ENCODE measurements around the gene KCNK4. TPM values are rescaled to one million over a fixed set of nuclear protein-coding genes. Genes with fewer than 3 reads are reported as not detected.

KCNK4 gene
- polyA plus RNA-seq, 1 donor: 0.09 TPM

- H3K4me3 ChIP-seq (ENCODE audit: low read length): peak overlapping the region; percentile 80
- 20% methylated on average over 2 of the region's 31 CpGs for WGBS (ENCODE audit: insufficient coverage, low lambda C conversion rate)
- H3K27me3 ChIP-seq (ENCODE audit: control insufficient read depth, insufficient read depth, low read length): no peaks in the 10 kb centered on the region
- H3K9me3 ChIP-seq (ENCODE audit: control insufficient read depth, low read depth, low read length): no peaks in the 10 kb centered on the region
- peaks cover 49% of the 10 kb centered on the region for H3K4me1 ChIP-seq (ENCODE audit: control insufficient read depth, insufficient read depth, low read length)
- H3K36me3 ChIP-seq (ENCODE audit: control insufficient read depth, insufficient read depth, low read length): peaks cover 15% of the 10 kb centered on the region
- DNase-seq: peak in 1 of 2 donors; percentile 64
- peak overlapping the region; percentile 91 for H3K27ac ChIP-seq (ENCODE audit: low read length)
These were observed 43.2 kb upstream of the KCNK4 start for GRCh38 chr11:64247729-64248531.

DNA sequence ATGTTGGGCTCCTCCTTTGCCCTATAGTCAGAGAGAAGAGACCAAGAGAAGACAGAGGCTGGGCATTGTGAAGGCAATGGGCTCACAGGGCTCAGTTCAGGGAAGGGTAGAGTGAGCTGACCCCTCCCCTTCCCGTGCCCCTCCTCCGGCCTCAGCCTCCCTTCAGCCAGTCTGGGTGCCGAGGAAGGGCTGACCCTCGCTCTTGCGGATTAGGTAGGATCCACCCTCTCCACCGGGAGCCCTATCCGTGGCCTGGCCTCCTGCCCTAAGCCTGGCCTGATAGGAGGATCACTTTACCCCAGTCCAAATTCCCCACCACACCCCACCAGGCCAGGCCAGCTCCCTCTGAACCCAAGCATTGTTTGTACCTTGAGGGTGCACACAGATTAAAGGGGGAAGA, 42.5 kb upstream of the KCNK4 start:
- DNase-seq: no peak
- Histone ChIP-seq H3K36me3 (ENCODE audit: control insufficient read depth, insufficient read depth, low read length) (peaks cover 14% of the 10 kb centered on the region), H3K9me3 (ENCODE audit: control insufficient read depth, low read depth, low read length) (no peaks in the 10 kb centered on the region), H3K27me3 (ENCODE audit: control insufficient read depth, insufficient read depth, low read length) (no peaks in the 10 kb centered on the region), H3K27ac (ENCODE audit: low read length) (no peak overlapping the region), H3K4me1 (ENCODE audit: control insufficient read depth, insufficient read depth, low read length) (peaks cover 51% of the 10 kb centered on the region), H3K4me3 (ENCODE audit: low read length) (no peak overlapping the region)
- no CpG with 5 or more reads among the region's 7 CpGs for WGBS (ENCODE audit: insufficient coverage, low lambda C conversion rate)

DNA sequence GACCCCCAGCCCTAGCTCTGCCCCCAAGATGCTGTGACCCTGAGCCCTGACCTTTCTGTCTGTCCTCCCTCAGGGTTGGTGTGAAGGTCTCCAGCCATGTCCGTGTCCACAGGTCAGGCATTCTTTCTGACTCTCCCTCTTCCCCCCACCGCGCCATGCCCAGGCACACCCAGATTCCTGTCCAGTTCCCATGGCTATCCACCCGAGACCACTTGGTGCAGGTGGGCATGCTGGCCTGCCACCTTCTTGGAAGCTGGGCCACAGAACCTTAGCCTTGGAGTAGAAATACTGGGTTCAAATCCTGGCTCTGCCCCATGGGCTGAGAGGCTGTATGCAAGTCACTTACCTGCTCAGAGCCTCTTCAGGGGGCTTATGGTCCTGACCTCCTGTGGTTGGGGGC, 42.1 kb upstream of the KCNK4 start:
- H3K27ac ChIP-seq (ENCODE audit: low read length): no peak overlapping the region

DNA sequence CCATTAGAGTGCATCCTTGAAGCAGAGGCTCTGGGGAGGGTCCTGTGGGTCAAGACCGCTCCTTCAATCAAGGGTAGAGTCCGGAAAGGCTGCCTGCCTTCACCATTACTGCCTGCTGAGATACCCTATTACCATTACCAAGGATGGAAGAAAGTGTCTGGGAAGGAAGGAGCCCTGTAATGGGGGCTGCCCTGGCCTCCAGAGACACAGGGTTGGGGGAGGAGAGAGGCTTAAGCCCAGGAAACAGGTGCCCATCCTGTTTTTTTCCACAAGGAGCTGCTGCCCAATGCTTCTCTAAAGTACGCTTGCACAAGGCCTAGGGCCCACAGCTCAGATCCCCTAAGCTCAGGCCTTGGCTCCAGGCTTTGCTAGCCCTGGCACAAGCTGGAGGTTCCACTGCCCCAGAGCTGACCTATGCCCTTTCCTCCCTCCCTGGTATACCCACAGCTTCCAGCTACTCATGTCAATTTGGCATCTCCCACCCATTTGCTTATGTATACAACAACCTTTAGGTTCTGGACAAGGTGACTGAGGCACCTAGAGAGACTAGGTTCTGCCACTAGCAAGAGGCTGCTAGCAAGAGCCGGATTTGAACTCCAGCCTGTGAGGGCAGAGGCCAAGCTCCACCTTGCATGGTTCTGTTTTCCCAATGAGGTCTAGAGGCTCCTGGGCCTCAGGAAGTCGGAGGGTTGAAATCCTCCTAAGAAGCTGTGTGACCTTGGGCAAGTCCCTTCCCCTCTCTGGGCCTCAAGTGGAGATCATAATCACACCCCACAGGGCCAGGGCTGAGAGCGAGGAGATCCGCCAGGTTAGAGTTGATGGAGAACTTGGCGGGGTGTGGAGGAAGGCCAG, 41.3 kb upstream of the KCNK4 start:
- H3K36me3 ChIP-seq (ENCODE audit: control insufficient read depth, insufficient read depth, low read length): peaks cover 17% of the 10 kb centered on the region
- no peak for DNase-seq
- no peaks in the 10 kb centered on the region for H3K27me3 ChIP-seq (ENCODE audit: control insufficient read depth, insufficient read depth, low read length)
- H3K27ac ChIP-seq (ENCODE audit: low read length): no peak overlapping the region
- H3K9me3 ChIP-seq (ENCODE audit: control insufficient read depth, low read depth, low read length): no peaks in the 10 kb centered on the region
- no CpG with 5 or more reads among the region's 8 CpGs for WGBS (ENCODE audit: insufficient coverage, low lambda C conversion rate)
- no peak overlapping the region for H3K4me3 ChIP-seq (ENCODE audit: low read length)
- H3K4me1 ChIP-seq (ENCODE audit: control insufficient read depth, insufficient read depth, low read length): peaks cover 57% of the 10 kb centered on the region

More for the DNA sequence above, 42.1 kb upstream of the KCNK4 start:
- peaks cover 54% of the 10 kb centered on the region for H3K4me1 ChIP-seq (ENCODE audit: control insufficient read depth, insufficient read depth, low read length)
- H3K9me3 ChIP-seq (ENCODE audit: control insufficient read depth, low read depth, low read length): no peaks in the 10 kb centered on the region
- no peaks in the 10 kb centered on the region for H3K27me3 ChIP-seq (ENCODE audit: control insufficient read depth, insufficient read depth, low read length)
- no peak for DNase-seq
- no peak overlapping the region for H3K4me3 ChIP-seq (ENCODE audit: low read length)
- no CpG with 5 or more reads among the region's 4 CpGs for WGBS (ENCODE audit: insufficient coverage, low lambda C conversion rate)
- peaks cover 13% of the 10 kb centered on the region for H3K36me3 ChIP-seq (ENCODE audit: control insufficient read depth, insufficient read depth, low read length)

DNA sequence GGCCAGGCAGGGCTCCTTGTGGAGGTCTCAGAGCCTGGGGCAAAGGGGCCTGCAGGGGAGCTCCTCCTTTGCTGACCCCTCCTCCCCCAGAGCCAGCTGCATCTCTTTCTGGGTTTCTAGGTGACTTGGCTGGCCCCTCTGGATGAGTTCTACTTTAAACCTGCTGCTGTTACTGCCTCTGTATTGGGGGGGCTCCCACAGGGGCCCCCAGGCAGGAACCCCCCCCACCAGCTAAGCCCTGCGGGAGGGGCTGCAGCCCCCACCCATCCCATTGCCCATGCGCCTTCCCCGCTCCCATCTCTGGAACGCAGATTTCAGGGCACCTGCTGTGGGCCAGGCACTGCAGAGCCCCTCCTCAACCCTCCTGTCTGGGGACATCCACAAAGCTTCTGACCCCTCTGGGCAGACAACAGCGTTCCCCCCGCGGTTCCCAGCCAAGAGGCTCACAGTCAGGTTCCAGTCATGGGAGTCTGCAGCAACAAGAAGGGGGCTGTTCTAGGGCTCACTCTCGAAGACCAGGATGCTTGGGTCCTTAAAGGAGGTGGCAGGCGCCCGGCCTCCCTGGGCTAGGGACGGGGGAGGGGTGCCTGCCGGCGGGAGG, 40.6 kb upstream of the KCNK4 start:
- DNase-seq: no peak
- H3K27ac ChIP-seq (ENCODE audit: low read length): no peak overlapping the region
- no CpG with 5 or more reads among the region's 13 CpGs for WGBS (ENCODE audit: insufficient coverage, low lambda C conversion rate)

DNA sequence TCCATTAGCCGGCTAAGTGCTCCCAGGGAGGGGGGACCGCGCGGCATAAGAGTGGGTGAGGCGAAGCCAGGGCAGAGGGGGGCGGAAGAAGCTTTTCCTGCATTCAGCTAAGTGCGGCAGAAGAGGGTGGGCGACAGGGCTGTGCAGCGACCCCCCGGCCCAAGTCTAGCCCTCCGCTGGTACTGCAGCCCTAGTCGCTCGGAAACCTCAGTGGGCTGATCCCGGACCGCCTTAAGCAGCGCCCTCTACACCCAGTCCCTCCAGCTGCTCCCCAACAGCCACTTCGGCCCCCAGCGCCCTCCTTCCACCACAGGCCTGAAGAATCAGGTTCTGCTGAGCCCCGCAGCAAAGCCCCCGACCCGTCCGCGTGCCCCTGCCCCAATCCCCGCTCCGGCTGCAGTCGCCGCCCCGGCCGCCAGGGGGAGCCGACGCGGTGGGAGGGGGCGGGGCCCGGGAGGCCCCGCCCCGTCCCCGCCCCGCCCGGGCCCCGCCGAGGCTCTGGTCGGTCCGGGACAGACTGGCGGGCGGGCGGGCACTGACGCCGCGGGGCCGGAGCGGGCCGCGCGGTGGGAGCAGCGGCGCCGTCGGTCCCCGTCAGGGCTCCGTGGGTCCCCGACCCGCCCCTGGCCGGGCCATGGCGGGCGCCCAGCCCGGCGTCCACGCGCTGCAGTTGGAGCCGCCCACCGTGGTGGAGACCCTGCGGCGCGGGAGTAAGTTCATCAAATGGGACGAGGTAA, 39.9 kb upstream of the KCNK4 start, which contains the start of gene PLCB3:
PLCB3 (plus strand) TSS at position 515 of the 737 bp plus-strand sequence; CDS start at position 635, 120 bp downstream.
- Histone ChIP-seq H3K4me3 (ENCODE audit: low read length) (peak within 1 kb of the TSS; percentile 90), H3K27ac (ENCODE audit: low read length) (peak within 1 kb of the TSS; percentile 90), H3K36me3 (ENCODE audit: control insufficient read depth, insufficient read depth, low read length) (peaks cover 31% of the 10 kb centered on the region), H3K27me3 (ENCODE audit: control insufficient read depth, insufficient read depth, low read length) (no peaks in the 10 kb centered on the region), H3K9me3 (ENCODE audit: control insufficient read depth, low read depth, low read length) (no peaks in the 10 kb centered on the region), H3K4me1 (ENCODE audit: control insufficient read depth, insufficient read depth, low read length) (peaks cover 52% of the 10 kb centered on the region)
- whole genome bisulfite sequencing (ENCODE audit: insufficient coverage, low lambda C conversion rate): no CpG with 5 or more reads among the region's 75 CpGs
- DNase-seq: peak in 1 of 2 donors; percentile 57

More for the DNA sequence above, 40.6 kb upstream of the KCNK4 start:
- peaks cover 24% of the 10 kb centered on the region for H3K36me3 ChIP-seq (ENCODE audit: control insufficient read depth, insufficient read depth, low read length)
- peaks cover 52% of the 10 kb centered on the region for H3K4me1 ChIP-seq (ENCODE audit: control insufficient read depth, insufficient read depth, low read length)
- H3K4me3 ChIP-seq (ENCODE audit: low read length): peak overlapping the region; percentile 73
- no peaks in the 10 kb centered on the region for H3K9me3 ChIP-seq (ENCODE audit: control insufficient read depth, low read depth, low read length)
- H3K27me3 ChIP-seq (ENCODE audit: control insufficient read depth, insufficient read depth, low read length): no peaks in the 10 kb centered on the region

GRCh38 chr11:64251753-64252002, 39.4 kb upstream of the KCNK4 start:
- peak in 1 of 2 donors; percentile 62 for DNase-seq
- H3K4me3 ChIP-seq (ENCODE audit: low read length): peak overlapping the region; percentile 90
- H3K36me3 ChIP-seq (ENCODE audit: control insufficient read depth, insufficient read depth, low read length): peaks cover 36% of the 10 kb centered on the region
- no peaks in the 10 kb centered on the region for H3K9me3 ChIP-seq (ENCODE audit: control insufficient read depth, low read depth, low read length)
- H3K27ac ChIP-seq (ENCODE audit: low read length): peak overlapping the region; percentile 90
- no peaks in the 10 kb centered on the region for H3K27me3 ChIP-seq (ENCODE audit: control insufficient read depth, insufficient read depth, low read length)
- peaks cover 52% of the 10 kb centered on the region for H3K4me1 ChIP-seq (ENCODE audit: control insufficient read depth, insufficient read depth, low read length)
- no CpG with 5 or more reads among the region's 18 CpGs for WGBS (ENCODE audit: insufficient coverage, low lambda C conversion rate)

- peak overlapping the region; percentile 90 for H3K4me3 ChIP-seq (ENCODE audit: low read length)
- peak; percentile 74 to 92 for DNase-seq
- no peaks in the 10 kb centered on the region for H3K27me3 ChIP-seq (ENCODE audit: control insufficient read depth, insufficient read depth, low read length)
- WGBS (ENCODE audit: insufficient coverage, low lambda C conversion rate): 0% methylated on average over 5 of the region's 23 CpGs
- H3K27ac ChIP-seq (ENCODE audit: low read length): peak overlapping the region; percentile 90
- no peaks in the 10 kb centered on the region for H3K9me3 ChIP-seq (ENCODE audit: control insufficient read depth, low read depth, low read length)
- H3K4me1 ChIP-seq (ENCODE audit: control insufficient read depth, insufficient read depth, low read length): peaks cover 52% of the 10 kb centered on the region
- peaks cover 40% of the 10 kb centered on the region for H3K36me3 ChIP-seq (ENCODE audit: control insufficient read depth, insufficient read depth, low read length)
These were observed 38.9 kb upstream of the KCNK4 start for GRCh38 chr11:64252003-64252872.

DNA sequence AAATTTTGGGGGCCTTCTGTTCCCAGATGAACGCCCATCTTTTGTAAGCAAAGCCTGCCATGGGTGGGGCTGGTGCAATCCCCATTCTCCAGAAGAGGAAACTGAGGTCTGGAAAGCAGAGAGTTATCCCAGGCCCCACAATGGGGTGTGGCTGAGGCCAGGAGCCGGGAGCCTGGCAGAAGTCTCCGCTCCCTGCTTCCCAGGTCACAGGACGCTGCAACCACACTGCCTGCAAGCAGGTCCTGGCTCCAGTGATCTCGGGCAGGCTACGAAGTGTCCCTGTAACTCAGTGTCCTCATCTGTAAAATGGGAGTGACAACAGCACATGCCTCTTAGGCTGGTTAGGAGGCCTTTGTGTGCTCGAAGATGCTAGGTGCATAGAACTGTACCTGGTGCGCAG, 38.1 kb upstream of the KCNK4 start:
- H3K4me1 ChIP-seq (ENCODE audit: control insufficient read depth, insufficient read depth, low read length): peaks cover 45% of the 10 kb centered on the region
- H3K36me3 ChIP-seq (ENCODE audit: control insufficient read depth, insufficient read depth, low read length): peaks cover 46% of the 10 kb centered on the region
- no peaks in the 10 kb centered on the region for H3K27me3 ChIP-seq (ENCODE audit: control insufficient read depth, insufficient read depth, low read length)
- WGBS (ENCODE audit: insufficient coverage, low lambda C conversion rate): no CpG with 5 or more reads among the region's 8 CpGs
- no peaks in the 10 kb centered on the region for H3K9me3 ChIP-seq (ENCODE audit: control insufficient read depth, low read depth, low read length)
- peak overlapping the region; percentile 90 for H3K4me3 ChIP-seq (ENCODE audit: low read length)
- DNase-seq: no peak
- peak overlapping the region; percentile 90 for H3K27ac ChIP-seq (ENCODE audit: low read length)

Data from large intestine (tissue), 3 donors.